HG03378 (cell line): ENCODE results near the gene STXBP1.
"Not testable (repeated sequence)": the region's sequence is repeated elsewhere in the genome, so short reads cannot be mapped to it uniquely, and the experiment has no call there.

Source experiments
- ATAC-seq: cut with Tn5 transposase; IDR thresholded peaks from one replicate; pipeline ENCODE4 v1.9.1; 2021; ENCODE audit warnings: mild to moderate bottlenecking, moderate library complexity; ENCODE audit not compliant: unreplicated experiment

STXBP1 gene

GRCh38 chr9:127577194-127577593, 34.9 kb upstream of the STXBP1 start:
- ATAC-seq = not testable (repeated sequence)

- ATAC-seq = no peak
These were observed 33.5 kb upstream of the STXBP1 start for GRCh38 chr9:127578627-127578951.

GRCh38 chr9:127578952-127579853, 32.9 kb upstream of the STXBP1 start:
- no peak for ATAC-seq

- no peak for ATAC-seq
These were observed 31.7 kb upstream of the STXBP1 start for GRCh38 chr9:127580366-127580765.

GRCh38 chr9:127580879-127581475, 31.1 kb upstream of the STXBP1 start:
- no peak for ATAC-seq

GRCh38 chr9:127584474-127584805, 27.6 kb upstream of the STXBP1 start:
- not testable (repeated sequence) for ATAC-seq

GRCh38 chr9:127585161-127585819, 26.8 kb upstream of the STXBP1 start:
- no peak for ATAC-seq

- ATAC-seq = no peak
These were observed 26.0 kb upstream of the STXBP1 start for GRCh38 chr9:127586096-127586495.

- no peak for ATAC-seq
These were observed 25.5 kb upstream of the STXBP1 start for GRCh38 chr9:127586537-127586936.

- no peak for ATAC-seq
These were observed 24.1 kb upstream of the STXBP1 start for GRCh38 chr9:127587966-127588365.

- ATAC-seq = no peak
These were observed 23.2 kb upstream of the STXBP1 start for GRCh38 chr9:127588740-127589506.

- no peak for ATAC-seq
These were observed 22.1 kb upstream of the STXBP1 start for GRCh38 chr9:127589955-127590370.

GRCh38 chr9:127595611-127596010, 16.5 kb upstream of the STXBP1 start:
- no peak for ATAC-seq

GRCh38 chr9:127598839-127599549, 13.1 kb upstream of the STXBP1 start:
- ATAC-seq = no peak

GRCh38 chr9:127599550-127599891, 12.6 kb upstream of the STXBP1 start:
- ATAC-seq = no peak

- ATAC-seq = no peak
These were observed 8.9 kb upstream of the STXBP1 start for GRCh38 chr9:127603226-127603625.

GRCh38 chr9:127606043-127606442, 6.0 kb upstream of the STXBP1 start:
- no peak for ATAC-seq

GRCh38 chr9:127608104-127608966, 3.7 kb upstream of the STXBP1 start:
- ATAC-seq = no peak

GRCh38 chr9:127611603-127611898, 526 bp upstream of the STXBP1 start:
- ATAC-seq = peak; percentile 14

GRCh38 chr9:127612939-127613582, 984 bp downstream of the STXBP1 start:
- no peak for ATAC-seq
